GM19193 (cell line): Measurements from ENCODE around the gene RGS7BP.

Experiments used
- POLR2A ChIP-seq: IDR thresholded peaks from 4 replicates; pipeline ENCODE4 v1.6.1; 2011; ENCODE audit not compliant: insufficient read depth, insufficient read length; ENCODE audit errors: extremely low read depth

RGS7BP gene

DNA sequence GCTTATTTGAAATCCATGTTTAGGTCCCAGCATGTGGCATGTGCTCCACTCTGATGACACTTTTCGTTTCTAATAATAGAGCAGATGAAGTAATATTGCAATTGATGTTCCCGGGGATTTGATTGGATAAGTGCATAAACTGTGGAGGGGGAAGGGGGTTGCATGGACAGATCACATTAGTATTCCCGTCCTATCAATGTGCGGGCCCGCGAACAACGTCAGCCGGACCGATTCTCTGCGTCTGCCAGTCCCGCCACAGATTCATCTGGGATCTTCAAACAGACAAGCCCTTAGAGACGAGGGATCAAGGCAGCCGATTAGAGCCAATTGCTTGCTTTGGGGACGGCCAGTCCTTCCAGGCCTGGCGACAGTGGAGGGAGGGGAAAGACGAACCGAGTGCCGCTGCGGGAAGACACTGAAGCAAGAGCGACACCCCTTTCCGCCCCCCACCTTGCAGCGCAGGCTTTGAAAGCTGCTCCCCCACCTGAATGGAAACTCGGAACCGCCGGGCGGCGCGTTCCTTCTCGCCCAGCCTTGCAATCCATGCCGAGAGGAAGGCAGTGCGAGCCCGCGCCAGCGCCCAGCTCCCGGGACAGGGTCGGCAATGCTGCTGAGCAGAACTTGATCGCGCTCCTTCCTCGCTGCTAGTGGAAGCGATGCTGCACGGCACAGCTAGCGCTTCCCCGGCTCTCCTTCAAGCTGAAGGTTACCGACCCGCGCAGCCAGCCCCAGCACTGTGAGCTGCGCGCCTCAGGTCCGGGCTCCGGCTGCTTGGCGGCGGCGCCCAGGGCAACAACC, at the start of gene RGS7BP:
TSS of gene RGS7BP (plus strand) at position 247 of the 798 bp plus-strand sequence. CDS start 610 bp downstream, outside the sequence.
- TF ChIP-seq POLR2A, result no peak

DNA sequence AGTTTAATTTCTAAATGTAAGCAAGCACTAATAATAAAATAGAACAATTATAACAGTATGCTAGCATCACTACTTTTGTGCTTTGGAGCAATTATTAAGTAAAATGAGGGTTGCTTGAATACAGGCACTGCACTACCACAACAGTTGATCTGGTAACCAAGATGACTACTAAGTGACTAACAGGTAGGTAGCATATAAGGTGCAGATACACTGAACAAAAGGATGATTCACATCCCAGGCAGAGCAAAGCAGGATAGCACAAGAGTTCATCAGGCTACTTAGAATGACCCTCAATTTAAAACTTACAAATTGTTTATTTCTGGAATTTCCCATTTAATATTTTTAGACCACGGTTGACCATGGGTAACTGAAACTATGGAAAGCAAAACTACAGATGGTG, 48.0 kb upstream of the RGS7BP start:
- no peak for TF ChIP-seq POLR2A

DNA sequence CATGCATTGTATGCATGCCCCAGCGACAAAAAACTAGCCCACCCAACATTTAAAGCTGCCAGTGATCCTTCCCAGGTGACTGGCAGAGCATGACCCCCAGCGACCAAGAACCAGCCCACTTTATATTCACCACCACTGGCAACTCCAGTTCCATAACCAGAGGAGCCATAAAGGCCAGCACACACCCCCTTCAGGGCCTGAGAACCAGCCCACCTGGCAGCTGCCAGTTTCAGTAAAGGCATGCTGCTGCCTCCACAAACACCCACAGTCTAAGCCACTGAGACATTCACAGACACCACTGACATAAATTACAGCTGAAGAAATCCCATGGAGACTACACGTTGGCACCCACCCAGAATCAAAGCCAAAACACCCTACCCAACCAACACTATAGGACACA, 46.9 kb upstream of the RGS7BP start:
- TF ChIP-seq POLR2A, result no peak

DNA sequence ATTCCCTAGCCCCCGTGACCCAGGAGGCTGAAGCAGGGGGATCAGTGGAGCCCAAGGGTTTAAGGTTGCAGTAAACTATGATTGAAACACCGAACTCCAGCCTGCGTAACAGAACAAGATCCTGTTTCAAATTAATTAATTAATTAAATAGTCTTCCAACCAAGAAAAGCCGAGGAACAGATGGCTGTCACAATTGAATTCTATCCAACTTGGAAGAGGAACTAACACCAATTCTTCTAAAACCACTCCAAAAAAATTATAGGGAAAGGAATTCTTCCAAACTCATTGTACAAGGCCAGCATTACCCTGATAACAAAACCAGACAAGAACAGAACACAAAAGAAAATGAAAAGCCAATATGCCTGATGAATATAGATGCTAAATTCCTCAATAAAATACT, 43.4 kb upstream of the RGS7BP start:
- no peak for TF ChIP-seq POLR2A

DNA sequence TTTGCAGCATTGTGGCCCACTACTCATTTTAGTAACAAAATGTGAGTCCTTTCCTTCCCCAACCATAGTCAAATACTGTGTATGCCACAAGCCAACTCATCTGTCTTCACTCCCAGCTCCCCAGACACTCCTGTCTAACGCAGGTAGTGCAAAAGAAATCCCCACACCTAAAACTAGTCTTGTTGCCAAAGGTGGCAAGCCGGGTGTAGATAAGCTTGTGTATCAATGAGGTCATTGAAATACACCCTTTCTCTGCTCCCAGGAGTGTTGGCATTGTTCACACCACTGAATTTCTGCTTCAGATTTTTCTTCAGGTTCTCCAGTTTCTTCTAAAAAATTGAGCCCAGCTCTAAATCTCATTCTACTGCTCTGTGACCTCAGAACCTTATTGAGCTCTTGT, 19.7 kb upstream of the RGS7BP start:
- TF ChIP-seq POLR2A, result no peak

DNA sequence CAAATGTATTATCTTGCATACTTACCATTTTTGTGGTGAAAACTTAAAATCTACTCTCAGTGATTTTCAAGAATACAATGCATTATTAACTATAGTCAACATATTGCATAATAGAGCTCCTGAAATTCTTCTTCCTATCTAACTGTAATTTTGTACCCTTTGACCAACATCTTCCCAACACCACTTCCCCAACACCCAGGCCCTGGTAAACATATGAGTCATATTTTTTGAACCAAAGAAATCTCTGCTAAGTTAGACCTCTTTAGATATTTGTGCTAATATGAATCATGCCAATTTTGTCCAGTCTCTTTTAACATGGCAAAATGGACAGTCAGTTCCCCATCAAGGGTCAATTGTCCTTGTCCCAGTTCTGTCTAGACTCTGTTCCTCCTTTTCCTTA, 18.5 kb upstream of the RGS7BP start:
- no peak for TF ChIP-seq POLR2A

DNA sequence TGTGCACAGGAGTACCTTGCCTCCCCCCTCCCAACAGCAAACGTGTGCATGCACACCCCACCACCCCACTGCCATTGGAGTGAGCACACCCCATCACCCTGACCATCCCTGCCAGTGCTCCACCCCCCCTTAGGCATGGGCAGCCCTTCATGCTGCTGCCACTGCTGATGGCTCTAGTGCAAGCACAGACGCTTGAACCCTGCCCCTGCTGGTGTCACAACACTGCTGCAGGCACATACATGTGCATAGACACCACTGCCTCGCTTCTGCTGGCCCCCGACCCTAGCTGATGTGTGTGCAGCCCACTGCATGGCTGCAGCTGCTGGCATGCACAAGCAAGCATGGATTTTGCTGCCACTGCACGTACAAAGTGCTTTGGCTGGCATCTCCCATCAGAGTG, 16.0 kb upstream of the RGS7BP start:
- TF ChIP-seq POLR2A, result no peak

DNA sequence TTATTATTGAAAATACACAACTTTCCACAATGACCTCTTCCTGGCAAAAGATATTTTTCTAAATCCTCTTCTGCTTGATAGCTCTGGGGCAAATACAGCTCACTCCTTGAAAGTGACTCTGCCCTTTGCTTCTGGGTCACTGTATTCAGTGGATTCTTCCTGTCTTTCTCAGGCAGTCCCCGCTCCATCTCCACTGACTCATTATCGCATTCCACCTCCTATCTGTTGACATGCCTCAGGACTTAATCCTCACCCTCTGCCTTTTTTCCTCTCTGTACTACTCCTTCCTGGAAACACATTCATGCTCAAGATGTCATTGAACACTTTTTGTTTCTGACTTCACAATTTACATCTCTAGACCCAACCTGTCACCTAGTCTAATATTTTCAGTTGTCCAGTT, 8.4 kb upstream of the RGS7BP start:
- no peak for TF ChIP-seq POLR2A

DNA sequence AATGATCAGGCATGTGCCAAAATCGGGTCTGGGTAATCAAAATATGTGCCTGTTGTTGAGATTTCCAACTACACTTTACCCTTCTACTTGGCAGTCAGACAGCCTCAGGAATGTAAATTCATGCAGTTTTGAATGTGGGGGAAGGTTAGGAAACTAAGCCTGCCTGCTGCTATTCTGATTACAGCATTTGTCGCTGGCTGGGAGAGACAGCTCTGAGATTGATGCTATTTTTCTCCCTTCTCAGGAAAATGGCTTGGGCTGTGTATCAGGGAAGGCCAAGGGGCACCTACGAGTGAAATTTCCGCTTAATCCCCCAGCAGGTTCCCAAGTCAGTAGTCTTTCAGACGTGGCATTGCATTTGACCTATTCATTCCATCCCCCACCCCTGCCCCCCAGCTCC, 3.6 kb upstream of the RGS7BP start:
- TF ChIP-seq POLR2A, result no peak

DNA sequence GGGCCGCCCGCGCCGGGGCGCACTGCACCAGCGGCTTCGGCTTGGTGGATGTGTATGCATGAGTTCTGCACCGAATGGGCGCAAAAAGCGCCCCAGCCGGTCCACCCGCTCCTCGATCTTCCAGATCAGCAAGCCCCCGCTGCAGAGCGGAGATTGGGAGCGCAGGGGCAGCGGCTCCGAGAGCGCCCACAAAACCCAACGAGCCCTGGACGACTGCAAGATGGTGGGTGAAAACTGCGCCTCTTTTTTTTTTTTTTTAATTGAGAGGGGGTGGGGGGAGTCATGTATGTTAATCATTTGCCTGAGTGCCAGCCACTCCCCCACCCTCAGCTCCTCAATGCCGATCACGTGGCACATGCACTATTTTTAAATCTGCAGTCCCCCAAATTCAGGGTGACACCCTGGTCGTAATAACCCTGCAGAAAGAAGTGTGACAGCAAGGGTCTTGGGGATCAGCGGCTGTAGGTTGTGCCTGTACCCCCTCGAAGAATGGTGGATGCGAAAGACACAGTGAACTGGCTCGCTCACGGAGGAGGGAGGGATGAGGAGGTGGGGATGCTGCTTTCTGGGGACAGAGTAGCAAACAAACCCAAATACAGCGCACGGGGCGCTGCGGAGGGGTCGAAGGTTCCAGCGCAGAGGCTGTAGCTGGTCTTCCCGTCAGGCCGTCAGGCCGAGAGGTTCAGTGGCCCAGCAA, 900 bp downstream of the RGS7BP start:
- no peak for TF ChIP-seq POLR2A

DNA sequence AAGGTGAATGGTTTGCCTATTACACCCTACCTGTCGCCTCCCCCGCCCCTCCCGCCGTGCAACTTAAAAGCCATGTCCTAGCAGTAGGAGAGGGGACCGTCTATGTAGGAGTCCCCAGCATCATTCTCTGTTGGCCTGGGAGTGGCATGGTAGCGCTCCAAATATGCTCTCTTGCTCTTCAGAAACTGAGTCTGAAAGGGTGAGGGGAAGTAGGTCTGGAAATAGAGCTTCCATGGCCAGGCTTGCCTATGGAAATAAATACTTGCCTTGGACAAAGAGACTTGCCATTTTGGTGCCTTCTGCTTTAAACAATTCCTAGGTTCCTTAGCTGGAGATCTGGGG, 1.4 kb downstream of the RGS7BP start:
- no peak for TF ChIP-seq POLR2A

DNA sequence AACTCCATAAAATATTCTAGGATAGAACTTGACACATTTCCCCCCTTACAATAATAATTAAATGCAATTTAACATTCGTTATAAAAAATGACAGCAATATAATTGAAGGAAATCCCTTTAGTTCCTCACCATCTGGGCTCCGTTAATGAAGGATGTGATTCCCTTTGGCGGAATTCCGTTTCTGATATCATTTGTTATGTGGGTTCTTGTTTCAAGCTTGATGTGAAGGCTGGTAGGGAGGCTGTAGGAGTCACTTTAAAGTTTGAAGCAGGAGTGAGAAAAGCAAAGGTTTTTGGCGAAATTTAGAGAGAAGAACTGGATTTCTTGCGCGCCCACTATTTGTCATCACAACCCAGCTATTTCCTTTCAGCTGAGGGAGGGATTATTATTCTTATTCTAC, 4.0 kb downstream of the RGS7BP start:
- TF ChIP-seq POLR2A, result no peak

DNA sequence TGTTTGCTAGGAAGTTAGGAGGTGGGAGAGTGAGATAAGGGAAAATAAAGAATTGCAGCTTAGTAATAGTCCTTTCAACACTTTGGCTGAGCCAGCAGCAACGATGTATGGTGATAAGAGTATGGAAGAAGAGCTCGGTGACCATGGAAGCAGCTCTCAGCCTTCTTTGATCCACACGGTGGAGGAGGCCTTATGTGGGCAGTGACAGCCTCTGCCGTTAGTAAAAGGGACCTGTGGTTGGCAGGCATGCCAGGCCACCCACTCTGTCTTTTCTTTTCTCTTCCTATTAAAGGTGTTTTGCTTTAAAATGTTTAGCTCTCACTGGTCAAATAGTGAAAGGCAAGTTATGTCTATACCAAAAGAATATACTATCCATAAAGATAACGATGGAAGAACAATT, 7.7 kb downstream of the RGS7BP start:
- TF ChIP-seq POLR2A, result no peak

DNA sequence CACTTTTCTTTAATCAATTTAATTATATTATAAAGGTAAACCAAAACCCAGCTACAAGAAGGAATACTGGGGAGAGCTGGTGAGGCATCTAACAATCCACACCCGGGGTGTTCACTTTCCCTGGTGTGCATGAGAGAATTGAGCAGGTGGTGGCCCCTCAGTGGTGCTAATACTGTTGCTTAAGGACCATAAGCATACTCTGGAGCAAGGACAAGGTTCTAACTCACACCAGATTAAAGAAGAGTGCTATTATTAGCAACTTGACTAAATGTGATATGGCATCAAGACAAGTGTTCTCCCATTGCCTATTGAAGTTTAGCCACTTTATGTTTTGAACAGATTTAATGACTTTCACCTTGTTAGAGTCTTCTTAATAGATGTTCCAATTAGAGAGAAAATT, 8.8 kb downstream of the RGS7BP start:
- TF ChIP-seq POLR2A, result no peak

DNA sequence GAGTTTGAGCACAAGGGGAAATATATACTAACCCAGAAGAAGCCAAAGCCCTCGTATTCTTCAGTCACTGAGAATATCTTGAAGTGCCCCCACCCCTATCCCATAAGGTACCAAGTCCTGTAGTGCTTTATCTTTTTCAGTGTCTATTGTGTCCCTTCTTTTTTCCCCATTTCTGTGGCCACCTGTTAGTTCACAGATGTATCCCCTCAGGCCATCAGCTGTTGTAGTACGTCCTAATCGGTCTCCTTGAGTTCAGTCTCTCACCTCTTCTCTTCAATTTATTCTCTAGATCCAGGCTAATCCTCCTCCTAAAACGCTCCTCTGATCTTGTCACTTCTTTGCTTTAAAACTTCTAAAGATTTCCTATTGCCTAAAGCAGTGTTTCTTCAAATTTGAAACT, 10.4 kb downstream of the RGS7BP start:
- TF ChIP-seq POLR2A, result no peak

DNA sequence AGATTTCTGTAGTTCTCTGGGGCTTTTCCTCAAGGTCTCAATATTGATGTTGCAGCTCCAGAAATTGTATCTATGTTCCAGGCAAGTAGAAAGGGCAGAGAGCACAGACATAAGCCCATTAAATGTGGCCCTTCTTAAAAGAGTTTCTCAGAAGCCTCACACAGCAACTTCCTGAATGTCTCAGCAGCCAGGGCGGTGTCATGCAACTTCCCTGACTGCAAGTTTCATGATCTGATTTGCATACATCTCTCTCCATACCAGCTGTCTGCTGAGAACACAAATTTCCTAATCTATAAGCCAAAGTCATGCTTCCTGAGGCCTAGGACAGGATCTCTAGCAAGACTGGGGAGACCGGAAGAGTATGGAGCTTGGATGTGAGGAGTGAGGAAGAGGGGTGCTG, 13.0 kb downstream of the RGS7BP start:
- TF ChIP-seq POLR2A, result no peak
